Testis (tissue), 3 donors: Measurements from ENCODE around the gene EGR1. TPM values are rescaled to one million over a fixed set of nuclear protein-coding genes. Genes with fewer than 3 reads are reported as not detected.

Experiments
- DNase-seq: peaks from one replicate; pipeline ENCODE4 v3.0.0-alpha.2; 2019
- H3K27ac ChIP-seq, 2 donors: fragments of 200-600 bp; sonication (generic); one replicate each; pipeline ENCODE4 v1.5.1; 2019
- H3K27me3 ChIP-seq: fragments of 200-600 bp; sonication (generic); one replicate; pipeline ENCODE4 v1.5.1; 2019
- H3K36me3 ChIP-seq: fragments of 200-600 bp; sonication (generic); one replicate; pipeline ENCODE4 v1.5.1; 2017; ENCODE audit warnings: low read depth; ENCODE audit errors: missing control alignments
- H3K4me1 ChIP-seq: fragments of 200-600 bp; sonication (generic); one replicate; pipeline ENCODE4 v1.5.1; 2019
- H3K4me3 ChIP-seq, 2 donors: fragments of 200-600 bp; sonication (generic); one replicate each; pipeline ENCODE4 v1.5.1; 2017 to 2019
- H3K9me3 ChIP-seq: fragments of 200-600 bp; sonication (generic); one replicate; pipeline ENCODE4 v1.5.1; 2017
- POLR2A ChIP-seq: fragments of 450-650 bp; IDR thresholded peaks from one replicate; pipeline ENCODE4 v1.6.1; 2017; ENCODE audit warnings: antibody characterized with exemption, mild to moderate bottlenecking, moderate library complexity
- WGBS, 2 donors: methylation state at CpG; one replicate each; pipeline ENCODE4 v1.1.5; 2018; 5-methylcytosine and 5-hydroxymethylcytosine counted together
- intact Hi-C: fragments of 100-400 bp; cut with DNase I; formaldehyde crosslinking; loops from one replicate; pipeline ENCODE4 v1.15.1; 2023; ENCODE audit warnings: low total_unique reads
- polyA plus RNA-seq: library from polyadenylated mRNA; stranded (reverse); fragments of 350-450 nt; fragmentation: Illumina TruSeq; extraction: RNeasy Lipid Tissue Mini Kit (QIAGEN cat#74804); gene quantifications from one replicate; pipeline ENCODE4 v1.2.3, GENCODE V29; 2014; ENCODE audit warnings: low read depth, low replicate concordance; ENCODE audit not compliant: insufficient read depth
- small RNA-seq, 2 donors: library from RNA; depleted of rRNA; stranded (forward); fragments of <200 nt; gene quantifications; one replicate each; pipeline ENCODE3, GENCODE V24; 2016
- total RNA-seq, 2 donors: library from RNA; depleted of rRNA; stranded (reverse); fragments of >200 nt; gene quantifications; one replicate each; pipeline ENCODE4 v1.2.3, GENCODE V29; 2016
- TF ChIP-seq, protein P1 (sequence below), 3 experiments: fragments of 450-650 bp in 2 of 3; fragments of 200-600 bp in 1 of 3; sonication (generic) in 1 of 3; IDR thresholded peaks; one replicate each; pipeline ENCODE4 v1.5.1; 2016 to 2019; ENCODE audit warnings: antibody characterized with exemption in 3 of 3, mild to moderate bottlenecking in 2 of 3, moderate library complexity in 1 of 3

Gene EGR1
- total and polyA plus RNA-seq, 3 donors from 2014 or later, result 8.7 to 63.6 (median 11.9) TPM

DNA sequence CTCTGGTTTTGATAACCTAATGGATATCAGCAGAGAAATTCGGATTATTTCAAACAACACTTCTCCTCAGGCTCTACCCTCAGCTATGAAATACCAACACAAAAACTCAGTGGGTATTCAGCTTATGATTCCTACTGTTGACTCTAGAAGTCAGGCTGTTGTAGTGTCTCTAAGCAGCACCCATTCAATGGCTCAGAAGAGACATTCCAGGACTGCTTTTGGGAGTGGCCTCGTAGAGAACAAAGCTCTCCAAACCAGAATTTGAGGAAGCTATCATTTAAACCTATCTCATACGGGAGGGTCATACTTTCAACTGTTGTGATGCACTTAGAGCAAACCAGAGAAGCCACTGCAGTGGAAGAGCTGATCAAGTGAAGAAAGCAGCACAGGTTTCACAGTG lies 43.7 kb downstream of the EGR1 start:
- H3K27me3 ChIP-seq, result no peaks in the 10 kb centered on the region
- H3K9me3 ChIP-seq, result no peaks in the 10 kb centered on the region
- H3K4me1 ChIP-seq, result no peaks in the 10 kb centered on the region
- intact Hi-C loops, result loop anchor here (10.0 kb wide), 1 partner anchor 54 kb away; no protein-coding TSS in a partner anchor
- WGBS, 2 donors, result 74 to 78% methylated on average over 3 of the region's 3 CpGs
- no peak overlapping the region for H3K27ac ChIP-seq
- H3K4me3 ChIP-seq, result no peak overlapping the region
- TF ChIP-seq, protein P1, sequence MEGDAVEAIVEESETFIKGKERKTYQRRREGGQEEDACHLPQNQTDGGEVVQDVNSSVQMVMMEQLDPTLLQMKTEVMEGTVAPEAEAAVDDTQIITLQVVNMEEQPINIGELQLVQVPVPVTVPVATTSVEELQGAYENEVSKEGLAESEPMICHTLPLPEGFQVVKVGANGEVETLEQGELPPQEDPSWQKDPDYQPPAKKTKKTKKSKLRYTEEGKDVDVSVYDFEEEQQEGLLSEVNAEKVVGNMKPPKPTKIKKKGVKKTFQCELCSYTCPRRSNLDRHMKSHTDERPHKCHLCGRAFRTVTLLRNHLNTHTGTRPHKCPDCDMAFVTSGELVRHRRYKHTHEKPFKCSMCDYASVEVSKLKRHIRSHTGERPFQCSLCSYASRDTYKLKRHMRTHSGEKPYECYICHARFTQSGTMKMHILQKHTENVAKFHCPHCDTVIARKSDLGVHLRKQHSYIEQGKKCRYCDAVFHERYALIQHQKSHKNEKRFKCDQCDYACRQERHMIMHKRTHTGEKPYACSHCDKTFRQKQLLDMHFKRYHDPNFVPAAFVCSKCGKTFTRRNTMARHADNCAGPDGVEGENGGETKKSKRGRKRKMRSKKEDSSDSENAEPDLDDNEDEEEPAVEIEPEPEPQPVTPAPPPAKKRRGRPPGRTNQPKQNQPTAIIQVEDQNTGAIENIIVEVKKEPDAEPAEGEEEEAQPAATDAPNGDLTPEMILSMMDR (IDR thresholded peaks at IDR 0.05), result no peak
- TF ChIP-seq POLR2A, result no peak
- H3K36me3 ChIP-seq, result no peaks in the 10 kb centered on the region
- no peak for DNase-seq

DNA sequence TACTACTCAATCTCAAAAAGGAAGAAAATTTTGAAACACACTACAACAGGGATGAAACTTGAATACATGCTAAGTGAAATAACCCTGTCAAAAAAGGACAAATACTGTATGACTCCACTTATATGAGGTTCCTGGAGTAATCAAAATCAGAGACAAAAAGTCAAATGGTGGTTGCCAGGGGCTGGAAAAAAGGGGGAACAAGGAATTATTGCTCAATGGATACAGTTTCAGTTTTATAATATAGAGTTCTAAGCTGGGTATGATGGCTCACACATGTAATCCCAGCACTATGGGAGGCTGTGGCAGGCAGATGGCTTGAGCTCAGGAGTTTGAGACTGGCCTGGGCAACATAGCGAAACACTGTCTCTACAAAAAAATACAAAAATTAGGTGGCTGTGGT lies 48.7 kb downstream of the EGR1 start:
- Histone ChIP-seq H3K27ac (no peak overlapping the region), H3K27me3 (no peaks in the 10 kb centered on the region), H3K4me3 (no peak overlapping the region), H3K36me3 (no peaks in the 10 kb centered on the region), H3K4me1 (no peaks in the 10 kb centered on the region), H3K9me3 (no peaks in the 10 kb centered on the region)
- intact Hi-C loops, result no loop called here
- DNase-seq, result no peak
- 92 to 100% methylated on average over 1 of the region's 1 CpG for WGBS, 2 donors
- no peak for TF ChIP-seq POLR2A
- TF ChIP-seq, protein P1 (IDR thresholded peaks at IDR 0.05), result no peak

DNA sequence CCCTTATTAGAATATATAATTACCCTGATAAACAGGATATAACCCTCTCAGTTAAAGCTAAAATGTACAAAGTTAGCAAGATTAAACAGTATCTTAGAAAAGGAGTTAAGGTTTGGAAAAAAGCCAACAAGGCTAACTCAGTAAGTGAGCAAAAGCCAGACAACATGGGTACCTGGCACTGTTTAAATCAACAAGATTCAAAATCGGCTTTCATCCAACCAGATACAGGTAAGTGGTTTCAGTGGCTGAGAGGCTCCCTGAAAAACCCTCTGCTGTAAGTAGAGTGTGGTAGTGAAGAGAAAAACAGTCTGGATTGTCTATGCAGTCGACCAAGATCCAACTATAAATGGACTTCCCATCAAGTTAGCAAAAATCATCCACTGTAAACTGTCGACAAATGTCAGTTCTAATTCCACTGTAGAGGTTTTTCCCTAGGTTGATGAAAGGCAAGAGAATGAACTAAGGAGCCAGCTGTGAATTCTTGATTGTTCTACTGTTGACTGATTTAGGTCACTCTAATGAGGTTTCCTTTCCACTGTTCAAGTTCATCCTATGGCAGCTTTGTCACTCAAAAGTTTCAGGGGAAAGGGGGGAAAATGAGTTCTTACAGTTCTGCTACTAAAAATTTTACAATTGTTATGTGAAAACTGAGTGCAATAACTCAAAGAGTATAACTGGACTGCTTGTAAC lies 50.4 kb downstream of the EGR1 start:
- no peaks in the 10 kb centered on the region for H3K9me3 ChIP-seq
- H3K4me3 ChIP-seq, result no peak overlapping the region
- 93 to 96% methylated on average over 3 of the region's 3 CpGs for WGBS, 2 donors
- H3K4me1 ChIP-seq, result no peaks in the 10 kb centered on the region
- no peaks in the 10 kb centered on the region for H3K27me3 ChIP-seq
- TF ChIP-seq, protein P1 (IDR thresholded peaks at IDR 0.05), result no peak
- no peak for TF ChIP-seq POLR2A
- H3K36me3 ChIP-seq, result no peaks in the 10 kb centered on the region
- DNase-seq, result no peak
- intact Hi-C loops, result no loop called here
- no peak overlapping the region for H3K27ac ChIP-seq

DNA sequence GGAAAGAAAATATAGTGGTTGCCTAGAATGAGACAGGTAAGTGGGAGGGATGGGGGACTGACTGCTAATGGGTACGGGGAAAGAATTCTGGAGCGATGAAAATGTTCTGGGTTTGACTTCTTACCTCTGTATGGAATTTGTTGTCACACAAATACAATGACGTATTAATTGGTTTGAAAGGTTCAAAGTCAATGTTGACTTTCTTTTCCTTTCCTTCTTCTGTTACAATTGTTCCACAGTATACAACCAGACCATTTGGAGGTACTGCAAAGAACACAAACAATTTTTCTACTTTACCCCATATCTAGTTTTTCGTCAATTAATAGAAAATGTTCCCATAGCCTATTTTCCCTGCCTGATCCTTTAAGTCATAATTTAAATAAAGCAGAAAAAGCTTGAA lies 52.2 kb downstream of the EGR1 start:
- no peaks in the 10 kb centered on the region for H3K9me3 ChIP-seq
- H3K4me3 ChIP-seq, result no peak overlapping the region
- H3K36me3 ChIP-seq, result no peaks in the 10 kb centered on the region
- TF ChIP-seq, protein P1 (IDR thresholded peaks at IDR 0.05), result no peak
- TF ChIP-seq POLR2A, result no peak
- intact Hi-C loops, result no loop called here
- DNase-seq, result no peak
- H3K4me1 ChIP-seq, result no peaks in the 10 kb centered on the region
- WGBS, 2 donors, result 93% methylated on average over 4 of the region's 4 CpGs
- no peaks in the 10 kb centered on the region for H3K27me3 ChIP-seq
- no peak overlapping the region for H3K27ac ChIP-seq

Small RNAs within 50 kb of the gene (small RNA-seq; reads per million reads assigned to genes)
- gene AC113403.1, result 0 reads per million in 2 donors

Other genes starting within 250 kb of the EGR1 start
- 1 to 10 TPM; 5.8 to 6.3 TPM for gene GFRA3, start 190.9 kb upstream of the EGR1 start, total RNA-seq
- 6.3 TPM for gene GFRA3, start 190.9 kb upstream of the EGR1 start, polyA plus RNA-seq
- 10 to 100 TPM; 11.8 to 23.7 TPM for gene CDC25C, start 133.7 kb upstream of the EGR1 start, total RNA-seq
- gene CDC25C, start 133.7 kb upstream of the EGR1 start, polyA plus RNA-seq, result 39.9 TPM
- gene FAM53C, start 127.2 kb upstream of the EGR1 start, total RNA-seq, result 100 to 1,000 TPM; 107 to 152 TPM
- gene FAM53C, start 127.2 kb upstream of the EGR1 start, polyA plus RNA-seq, result 125 TPM
- 10 to 100 TPM; 81.1 to 85.3 TPM for gene KDM3B, start 112.8 kb upstream of the EGR1 start, total RNA-seq
- gene KDM3B, start 112.8 kb upstream of the EGR1 start, polyA plus RNA-seq, result 61.8 TPM
- gene REEP2, start 26.4 kb upstream of the EGR1 start, total RNA-seq, result 10 to 100 TPM; 15.7 to 18.3 TPM
- gene REEP2, start 26.4 kb upstream of the EGR1 start, polyA plus RNA-seq, result 13.5 TPM
- gene ETF1, start 77.8 kb downstream of the EGR1 start, total RNA-seq, result 10 to 100 TPM; 74.3 to 75.3 TPM
- 103 TPM for gene ETF1, start 77.8 kb downstream of the EGR1 start, polyA plus RNA-seq
- gene HSPA9, start 109.9 kb downstream of the EGR1 start, total RNA-seq, result 100 to 1,000 TPM; 205 to 243 TPM
- 145 TPM for gene HSPA9, start 109.9 kb downstream of the EGR1 start, polyA plus RNA-seq